ENCODE data around the gene NMNAT3.

GRCh38 chr3:139601191-139601961 lies 76.4 kb downstream of the NMNAT3 start:
- TF ChIP-seq EP300 (IDR thresholded peaks at IDR 0.05), result no peak
- TF ChIP-seq, protein P1, sequence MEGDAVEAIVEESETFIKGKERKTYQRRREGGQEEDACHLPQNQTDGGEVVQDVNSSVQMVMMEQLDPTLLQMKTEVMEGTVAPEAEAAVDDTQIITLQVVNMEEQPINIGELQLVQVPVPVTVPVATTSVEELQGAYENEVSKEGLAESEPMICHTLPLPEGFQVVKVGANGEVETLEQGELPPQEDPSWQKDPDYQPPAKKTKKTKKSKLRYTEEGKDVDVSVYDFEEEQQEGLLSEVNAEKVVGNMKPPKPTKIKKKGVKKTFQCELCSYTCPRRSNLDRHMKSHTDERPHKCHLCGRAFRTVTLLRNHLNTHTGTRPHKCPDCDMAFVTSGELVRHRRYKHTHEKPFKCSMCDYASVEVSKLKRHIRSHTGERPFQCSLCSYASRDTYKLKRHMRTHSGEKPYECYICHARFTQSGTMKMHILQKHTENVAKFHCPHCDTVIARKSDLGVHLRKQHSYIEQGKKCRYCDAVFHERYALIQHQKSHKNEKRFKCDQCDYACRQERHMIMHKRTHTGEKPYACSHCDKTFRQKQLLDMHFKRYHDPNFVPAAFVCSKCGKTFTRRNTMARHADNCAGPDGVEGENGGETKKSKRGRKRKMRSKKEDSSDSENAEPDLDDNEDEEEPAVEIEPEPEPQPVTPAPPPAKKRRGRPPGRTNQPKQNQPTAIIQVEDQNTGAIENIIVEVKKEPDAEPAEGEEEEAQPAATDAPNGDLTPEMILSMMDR (IDR thresholded peaks at IDR 0.05), result no peak

Data from upper lobe of left lung (tissue), 4 donors.